Cardiac fibroblast (primary cell): ENCODE results near the gene MRPL55.

Experiments
- DNase-seq, 2 donors: peaks; one replicate each; pipeline versions ENCODE4 v3.0.0 to v3.0.0-alpha.2; 2010; ENCODE audit warnings: low read depth in 2 of 2
- H3K4me3 ChIP-seq, 2 donors: replicated peaks in 1 of 2; 1 replicate in 1 of 2; 2 replicates in 1 of 2; pipeline ENCODE4 v1.5.1; 2011; ENCODE audit warnings: low read depth in 2 of 2, low read length in 2 of 2, mild to moderate bottlenecking in 2 of 2, moderate library complexity in 1 of 2
- CTCF ChIP-seq: IDR thresholded peaks from one replicate; pipeline ENCODE4 v1.5.1; 2011; ENCODE audit warnings: low read depth, mild to moderate bottlenecking, low read length, inconsistent platforms

The MRPL55 gene

GRCh38 chr1:228101614-228101993, 7.5 kb downstream of the MRPL55 start:
- H3K4me3 ChIP-seq = peak overlapping the region; percentile 80 to 93
- TF ChIP-seq CTCF = no peak
- no peak for DNase-seq

GRCh38 chr1:228100822-228101613, 8.1 kb downstream of the MRPL55 start:
- TF ChIP-seq CTCF = no peak
- no peak for DNase-seq
- H3K4me3 ChIP-seq = peak overlapping the region in 1 of 2 donors; percentile 93

- TF ChIP-seq CTCF = no peak
- no peak overlapping the region for H3K4me3 ChIP-seq
- no peak for DNase-seq
These were observed 9.8 kb downstream of the MRPL55 start for GRCh38 chr1:228099331-228099732.

DNA sequence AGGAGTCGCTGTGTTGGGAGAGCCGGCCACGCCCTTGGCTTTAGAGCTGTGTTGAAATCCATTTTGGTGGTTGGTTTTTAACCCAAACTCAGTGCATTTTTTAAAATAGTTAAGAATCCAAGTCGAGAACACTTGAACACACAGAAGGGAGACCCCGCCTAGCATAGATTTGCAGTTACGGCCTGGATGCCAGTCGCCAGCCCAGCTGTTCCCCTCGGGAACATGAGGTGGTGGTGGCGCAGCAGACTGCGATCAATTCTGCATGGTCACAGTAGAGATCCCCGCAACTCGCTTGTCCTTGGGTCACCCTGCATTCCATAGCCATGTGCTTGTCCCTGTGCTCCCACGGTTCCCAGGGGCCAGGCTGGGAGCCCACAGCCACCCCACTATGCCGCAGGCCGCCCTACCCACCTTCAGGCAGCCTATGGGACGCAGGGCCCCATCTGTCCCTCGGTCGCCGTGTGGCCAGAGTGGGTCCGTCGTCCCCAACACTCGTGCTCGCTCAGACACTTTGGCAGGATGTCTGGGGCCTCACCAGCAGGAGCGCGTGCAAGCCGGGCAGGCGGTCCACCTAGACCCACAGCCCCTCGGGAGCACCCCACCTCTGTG, 10.7 kb downstream of the MRPL55 start:
- H3K4me3 ChIP-seq = no peak overlapping the region
- no peak for DNase-seq
- no peak for TF ChIP-seq CTCF

DNA sequence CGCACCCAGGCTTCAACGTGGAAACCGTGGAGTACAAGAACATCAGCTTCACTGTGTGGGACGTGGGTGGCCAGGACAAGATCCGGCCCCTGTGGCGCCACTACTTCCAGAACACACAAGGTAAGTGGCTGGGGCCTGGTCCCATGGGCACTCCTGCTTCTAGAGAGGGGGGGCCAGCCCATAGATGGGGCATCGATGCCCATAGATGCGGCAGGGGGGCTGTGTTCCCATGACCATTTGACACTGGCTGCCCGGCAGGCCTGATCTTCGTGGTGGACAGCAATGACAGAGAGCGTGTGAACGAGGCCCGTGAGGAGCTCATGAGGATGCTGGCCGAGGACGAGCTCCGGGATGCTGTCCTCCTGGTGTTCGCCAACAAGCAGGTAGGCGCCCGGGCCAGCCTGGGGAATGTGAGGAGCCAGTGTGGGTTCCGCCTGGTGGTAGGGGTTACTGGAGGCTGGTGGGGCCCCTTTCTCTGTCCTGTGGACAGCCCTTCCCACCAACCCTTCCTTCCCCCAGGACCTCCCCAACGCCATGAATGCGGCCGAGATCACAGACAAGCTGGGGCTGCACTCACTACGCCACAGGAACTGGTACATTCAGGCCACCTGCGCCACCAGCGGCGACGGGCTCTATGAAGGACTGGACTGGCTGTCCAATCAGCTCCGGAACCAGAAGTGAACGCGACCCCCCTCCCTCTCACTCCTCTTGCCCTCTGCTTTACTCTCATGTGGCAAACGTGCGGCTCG, 11.6 kb downstream of the MRPL55 start:
- no peak for TF ChIP-seq CTCF
- no peak for DNase-seq
- H3K4me3 ChIP-seq = no peak overlapping the region

- no peak for DNase-seq
- no peak for TF ChIP-seq CTCF
These were observed 12.4 kb downstream of the MRPL55 start for GRCh38 chr1:228096416-228097332.

More at GRCh38 chr1:228096416-228097332, 12.4 kb downstream of the MRPL55 start:
- no peak overlapping the region for H3K4me3 ChIP-seq
